ENCODE measurements around the gene LPGAT1.

Gene LPGAT1

GRCh38 chr1:211788626-211789025, 41.9 kb downstream of the LPGAT1 start:
- DNase-seq (ENCODE audit: insufficient read length, low spot score) = no peak
- TF ChIP-seq SPI1 (IDR thresholded peaks at IDR 0.05; ENCODE audit: low read depth, low read length) (no peak), POLR2AphosphoS5 (IDR thresholded peaks at IDR 0.05; ENCODE audit: low read depth, low read length) (no peak), POU2F2 (IDR thresholded peaks at IDR 0.05; ENCODE audit: low read depth, low read length) (no peak), PAX5 (IDR thresholded peaks at IDR 0.05; ENCODE audit: insufficient read depth, low read length, severe bottlenecking) (no peak), POLR2A (IDR thresholded peaks at IDR 0.05; ENCODE audit: low read depth, low read length) (no peak)
- FAIRE-seq = no peak

DNA sequence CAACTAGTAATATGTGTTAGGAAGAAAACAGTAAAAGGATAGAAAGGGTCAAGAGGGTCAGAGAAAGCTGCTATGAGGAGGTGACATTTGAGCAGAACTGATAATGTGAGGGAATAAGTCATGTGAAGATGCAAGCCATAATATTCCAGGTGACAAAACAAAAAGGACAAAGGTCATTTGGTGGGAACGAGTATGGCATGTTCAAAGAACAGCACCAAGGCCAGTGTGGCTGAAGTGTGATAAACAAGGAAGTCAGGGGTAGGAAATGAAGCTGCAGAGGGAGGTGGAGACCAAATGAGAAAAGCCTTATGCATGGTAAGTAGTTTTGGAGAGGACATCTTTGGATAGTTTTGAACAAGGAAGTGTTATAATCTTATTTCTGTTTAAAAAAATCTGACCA, 46.7 kb downstream of the LPGAT1 start:
- DNase-seq (ENCODE audit: insufficient read length, low spot score) (no peak), FAIRE-seq (no peak)
- no peak for TF ChIP-seq POLR2AphosphoS5 (IDR thresholded peaks at IDR 0.05; ENCODE audit: low read depth, low read length)
- TF ChIP-seq PAX5 (IDR thresholded peaks at IDR 0.05; ENCODE audit: insufficient read depth, low read length, severe bottlenecking) = no peak
- no peak for TF ChIP-seq SPI1 (IDR thresholded peaks at IDR 0.05; ENCODE audit: low read depth, low read length)
- no peak for TF ChIP-seq TAF1 (IDR thresholded peaks at IDR 0.05; ENCODE audit: low read depth, low read length)
- no peak for TF ChIP-seq POLR2A (IDR thresholded peaks at IDR 0.05; ENCODE audit: low read depth, low read length)
- TF ChIP-seq POU2F2 (IDR thresholded peaks at IDR 0.05; ENCODE audit: low read depth, low read length) = no peak

- FAIRE-seq (peak; percentile 79), DNase-seq (ENCODE audit: insufficient read length, low spot score) (no peak)
- TF ChIP-seq POU2F2 (IDR thresholded peaks at IDR 0.05; ENCODE audit: low read depth, low read length) = no peak
- no peak for TF ChIP-seq POLR2AphosphoS5 (IDR thresholded peaks at IDR 0.05; ENCODE audit: low read depth, low read length)
- no peak for TF ChIP-seq POLR2A (IDR thresholded peaks at IDR 0.05; ENCODE audit: low read depth, low read length)
- no peak for TF ChIP-seq SPI1 (IDR thresholded peaks at IDR 0.05; ENCODE audit: low read depth, low read length)
- TF ChIP-seq PAX5 (IDR thresholded peaks at IDR 0.05; ENCODE audit: insufficient read depth, low read length, severe bottlenecking) = no peak
- no peak for TF ChIP-seq TAF1 (IDR thresholded peaks at IDR 0.05; ENCODE audit: low read depth, low read length)
Measured at GRCh38 chr1:211783266-211783665, 47.3 kb downstream of the LPGAT1 start.

DNA sequence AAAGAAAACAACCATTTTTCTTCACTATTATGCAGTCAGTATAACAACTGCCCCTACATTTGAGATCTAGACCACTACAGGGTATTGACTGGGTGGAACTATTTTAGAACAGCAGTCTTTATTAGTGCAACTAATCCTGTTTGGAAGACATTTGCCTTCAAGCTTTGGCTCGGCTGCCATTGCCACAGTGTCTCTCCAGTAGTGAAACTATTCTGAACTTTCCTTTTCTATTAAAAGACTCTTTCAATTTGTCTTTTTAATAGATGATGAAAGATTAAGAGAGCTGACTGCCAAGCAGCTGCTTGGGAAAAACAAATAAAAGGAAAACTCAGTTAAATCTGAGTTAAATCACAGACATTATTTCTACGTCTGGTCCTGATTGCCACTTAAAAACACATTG, 49.3 kb downstream of the LPGAT1 start:
- TF ChIP-seq POLR2AphosphoS5 (IDR thresholded peaks at IDR 0.05; ENCODE audit: low read depth, low read length) (no peak), TAF1 (IDR thresholded peaks at IDR 0.05; ENCODE audit: low read depth, low read length) (no peak), POLR2A (IDR thresholded peaks at IDR 0.05; ENCODE audit: low read depth, low read length) (no peak), PAX5 (IDR thresholded peaks at IDR 0.05; ENCODE audit: insufficient read depth, low read length, severe bottlenecking) (no peak), SPI1 (IDR thresholded peaks at IDR 0.05; ENCODE audit: low read depth, low read length) (no peak)
- FAIRE-seq (peak; percentile 74), DNase-seq (ENCODE audit: insufficient read length, low spot score) (peak; percentile 8)

DNA sequence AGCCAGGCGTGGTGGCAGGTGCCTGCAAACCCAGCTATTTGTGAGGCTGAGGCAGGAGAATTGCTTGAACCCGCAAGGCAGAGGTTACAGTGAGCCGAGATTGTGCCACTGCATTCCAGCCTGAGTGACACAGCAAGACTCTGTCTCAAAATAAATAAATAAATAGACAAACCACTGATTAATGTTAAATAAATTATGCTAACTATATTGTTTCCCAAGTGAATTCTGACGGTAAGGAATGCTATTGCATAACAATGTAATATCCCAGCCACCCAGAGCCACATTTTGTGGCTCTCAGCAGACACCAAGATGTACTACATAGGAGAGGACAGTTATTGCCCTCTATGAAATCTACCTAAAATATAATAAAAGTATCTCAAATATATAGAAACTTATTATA, 55.4 kb downstream of the LPGAT1 start:
- TF ChIP-seq SPI1 (IDR thresholded peaks at IDR 0.05; ENCODE audit: low read depth, low read length) (no peak), PAX5 (IDR thresholded peaks at IDR 0.05; ENCODE audit: insufficient read depth, low read length, severe bottlenecking) (no peak), POLR2A (IDR thresholded peaks at IDR 0.05; ENCODE audit: low read depth, low read length) (no peak), TAF1 (IDR thresholded peaks at IDR 0.05; ENCODE audit: low read depth, low read length) (no peak), POLR2AphosphoS5 (IDR thresholded peaks at IDR 0.05; ENCODE audit: low read depth, low read length) (no peak), POU2F2 (IDR thresholded peaks at IDR 0.05; ENCODE audit: low read depth, low read length) (no peak)
- DNase-seq (ENCODE audit: insufficient read length, low spot score) = no peak
- FAIRE-seq = no peak

DNA sequence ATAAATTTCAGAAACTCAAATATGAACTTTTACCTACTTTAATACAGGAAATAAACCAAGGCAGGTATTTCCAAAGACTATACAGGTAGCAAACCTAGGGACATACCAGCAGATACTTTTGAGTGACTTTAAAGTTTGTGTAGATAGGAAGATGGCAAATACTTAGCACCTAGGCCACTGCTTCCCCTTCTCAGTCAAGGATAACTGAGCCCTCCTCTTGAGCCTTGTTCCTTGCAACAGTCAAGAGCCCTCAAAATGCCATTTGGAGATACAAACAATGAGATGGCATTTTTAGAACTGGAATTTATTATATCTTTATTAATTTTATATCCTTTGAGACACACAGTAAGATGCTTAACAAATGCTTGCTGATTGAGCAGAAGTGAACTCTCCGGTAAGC, 65.9 kb downstream of the LPGAT1 start:
- TF ChIP-seq SPI1 (IDR thresholded peaks at IDR 0.05; ENCODE audit: low read depth, low read length) (no peak), POU2F2 (IDR thresholded peaks at IDR 0.05; ENCODE audit: low read depth, low read length) (no peak), PAX5 (IDR thresholded peaks at IDR 0.05; ENCODE audit: insufficient read depth, low read length, severe bottlenecking) (no peak), POLR2AphosphoS5 (IDR thresholded peaks at IDR 0.05; ENCODE audit: low read depth, low read length) (no peak)
- DNase-seq (ENCODE audit: insufficient read length, low spot score) (no peak), FAIRE-seq (no peak)

DNA sequence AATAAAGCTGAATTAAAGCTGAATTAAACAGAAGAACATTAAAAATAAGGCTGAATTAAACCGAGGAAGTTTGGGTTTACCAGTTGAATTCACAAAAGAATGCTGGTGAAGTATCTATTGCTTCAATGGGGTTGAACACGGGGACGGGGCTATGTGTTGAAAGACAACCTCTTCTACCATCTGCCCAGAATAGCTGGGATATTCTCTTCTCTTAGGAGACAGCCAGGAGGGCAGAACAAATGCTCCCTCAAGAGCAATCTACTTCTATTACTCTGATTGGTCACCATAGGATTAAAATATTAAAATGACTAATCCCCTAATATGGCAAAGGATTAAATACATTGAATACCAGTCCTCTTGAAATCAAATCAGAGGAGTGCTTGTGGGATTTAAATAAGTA, 68.4 kb downstream of the LPGAT1 start:
- no peak for DNase-seq (ENCODE audit: insufficient read length, low spot score)
- TF ChIP-seq POLR2A (IDR thresholded peaks at IDR 0.05; ENCODE audit: low read depth, low read length) = no peak
- TF ChIP-seq POLR2AphosphoS5 (IDR thresholded peaks at IDR 0.05; ENCODE audit: low read depth, low read length) = no peak
- no peak for TF ChIP-seq PAX5 (IDR thresholded peaks at IDR 0.05; ENCODE audit: insufficient read depth, low read length, severe bottlenecking)
- no peak for TF ChIP-seq POU2F2 (IDR thresholded peaks at IDR 0.05; ENCODE audit: low read depth, low read length)
- no peak for TF ChIP-seq TAF1 (IDR thresholded peaks at IDR 0.05; ENCODE audit: low read depth, low read length)
- no peak for TF ChIP-seq SPI1 (IDR thresholded peaks at IDR 0.05; ENCODE audit: low read depth, low read length)
- FAIRE-seq = no peak

DNA sequence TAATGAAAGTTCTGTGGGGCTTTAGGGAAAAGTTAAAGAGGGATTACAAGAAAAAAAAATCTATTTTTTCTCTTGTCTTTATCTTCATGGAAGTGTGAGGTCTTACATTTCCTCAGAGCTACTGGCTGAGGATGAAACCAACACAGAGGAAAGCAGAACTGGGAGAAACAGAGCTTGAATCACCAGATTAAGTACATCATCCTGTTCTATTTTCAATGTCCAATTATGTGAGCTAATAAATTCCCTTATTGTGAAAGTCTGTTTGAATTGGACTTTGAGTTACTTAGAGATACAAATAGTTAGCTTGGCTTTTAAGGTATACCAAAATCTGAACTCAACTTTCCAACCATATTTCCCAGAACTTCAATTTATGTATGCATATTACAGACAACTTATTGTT, 69.2 kb downstream of the LPGAT1 start:
- FAIRE-seq = no peak
- TF ChIP-seq POLR2AphosphoS5 (IDR thresholded peaks at IDR 0.05; ENCODE audit: low read depth, low read length) (no peak), SPI1 (IDR thresholded peaks at IDR 0.05; ENCODE audit: low read depth, low read length) (peak; percentile 66), POLR2A (IDR thresholded peaks at IDR 0.05; ENCODE audit: low read depth, low read length) (no peak)
- no peak for DNase-seq (ENCODE audit: insufficient read length, low spot score)

GRCh38 chr1:211756471-211757020, 74.0 kb downstream of the LPGAT1 start:
- FAIRE-seq = no peak
- TF ChIP-seq POLR2A (IDR thresholded peaks at IDR 0.05; ENCODE audit: low read depth, low read length) = no peak
- no peak for TF ChIP-seq SPI1 (IDR thresholded peaks at IDR 0.05; ENCODE audit: low read depth, low read length)
- no peak for TF ChIP-seq PAX5 (IDR thresholded peaks at IDR 0.05; ENCODE audit: insufficient read depth, low read length, severe bottlenecking)
- no peak for TF ChIP-seq POU2F2 (IDR thresholded peaks at IDR 0.05; ENCODE audit: low read depth, low read length)
- no peak for TF ChIP-seq TAF1 (IDR thresholded peaks at IDR 0.05; ENCODE audit: low read depth, low read length)
- TF ChIP-seq POLR2AphosphoS5 (IDR thresholded peaks at IDR 0.05; ENCODE audit: low read depth, low read length) = no peak
- DNase-seq (ENCODE audit: insufficient read length, low spot score) = no peak

DNA sequence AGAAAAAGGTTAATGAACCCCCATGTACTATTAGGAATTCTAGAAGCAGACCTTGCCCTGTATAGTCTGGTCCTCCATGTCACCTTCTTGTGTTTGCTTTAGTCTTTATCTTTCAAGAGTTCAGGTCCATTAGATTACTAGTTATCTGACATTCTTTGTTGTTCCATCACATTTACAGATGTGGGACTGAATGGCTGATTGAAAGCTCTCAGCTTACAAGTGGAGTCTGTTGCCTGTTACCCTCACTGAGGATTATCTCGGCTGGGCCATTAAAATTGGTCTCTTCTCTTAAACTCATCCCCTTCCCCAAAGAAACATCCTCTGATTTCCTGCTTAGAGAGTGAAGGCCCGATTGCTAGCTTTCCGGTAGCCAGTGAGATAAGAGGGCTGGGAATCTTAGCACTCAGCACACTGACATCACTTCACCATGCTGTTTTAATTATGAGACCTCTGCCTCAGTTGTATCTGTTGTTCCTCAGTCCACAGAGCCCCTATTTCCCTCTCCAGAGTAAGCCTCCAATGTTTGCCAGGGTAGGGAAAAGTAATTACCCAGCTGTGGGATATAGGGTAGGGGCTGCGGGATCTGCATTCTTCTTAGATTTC, 76.8 kb downstream of the LPGAT1 start:
- TF ChIP-seq POU2F2 (IDR thresholded peaks at IDR 0.05; ENCODE audit: low read depth, low read length) (no peak), PAX5 (IDR thresholded peaks at IDR 0.05; ENCODE audit: insufficient read depth, low read length, severe bottlenecking) (no peak), TAF1 (IDR thresholded peaks at IDR 0.05; ENCODE audit: low read depth, low read length) (no peak), SPI1 (IDR thresholded peaks at IDR 0.05; ENCODE audit: low read depth, low read length) (no peak), POLR2A (IDR thresholded peaks at IDR 0.05; ENCODE audit: low read depth, low read length) (no peak), POLR2AphosphoS5 (IDR thresholded peaks at IDR 0.05; ENCODE audit: low read depth, low read length) (no peak)
- FAIRE-seq = peak; percentile 31
- DNase-seq (ENCODE audit: insufficient read length, low spot score) = no peak

Measured in GM12891 (cell line).